HAP-1 (cell line): Measurements from ENCODE around the gene FAAP100.

Source experiments
- DNase-seq, 2 experiments: peaks; one replicate each; pipeline ENCODE4 v3.0.0-alpha.2; 2016 to 2020; ENCODE audit warnings: low spot score in 2 of 2
- H3K27me3 ChIP-seq: fragments of 250-450 bp; sonication (Bioruptor Pico); 2 replicates; pipeline ENCODE4 v1.5.1; 2020; ENCODE audit warnings: low read depth, mild to moderate bottlenecking, moderate library complexity
- H3K36me3 ChIP-seq: fragments of 250-450 bp; sonication (Bioruptor Pico); replicated peaks from 2 replicates; pipeline ENCODE4 v1.5.1; 2020; ENCODE audit warnings: mild to moderate bottlenecking
- H3K4me1 ChIP-seq: fragments of 250-450 bp; sonication (Bioruptor Pico); 2 replicates; pipeline ENCODE4 v1.5.1; 2020; ENCODE audit warnings: mild to moderate bottlenecking
- H3K4me3 ChIP-seq: fragments of 250-450 bp; sonication (Bioruptor Pico); 2 replicates; pipeline ENCODE4 v1.5.1; 2020; ENCODE audit warnings: mild to moderate bottlenecking, moderate library complexity
- H3K9me3 ChIP-seq: fragments of 250-450 bp; sonication (Bioruptor Pico); 2 replicates; pipeline ENCODE4 v1.5.1; 2020; ENCODE audit warnings: mild to moderate bottlenecking, moderate library complexity
- in situ Hi-C: fragments of 300-500 bp; cut with MboI; formaldehyde crosslinking; loops from 3 replicates; pipeline ENCODE4 v1.14.3; 2020; ENCODE audit warnings: low sequenced_read_pairs, inconsistent platforms, mixed read lengths

FAAP100 gene

GRCh38 chr17:81568416-81568815 is 16.3 kb upstream of the FAAP100 start:
- no peaks in the 10 kb centered on the region for H3K9me3 ChIP-seq
- H3K36me3 ChIP-seq: peaks cover 79% of the 10 kb centered on the region
- H3K4me1 ChIP-seq: no peaks in the 10 kb centered on the region
- H3K27me3 ChIP-seq: no peaks in the 10 kb centered on the region
- H3K4me3 ChIP-seq: no peak overlapping the region
- in situ Hi-C loops: no loop called here
- DNase-seq: no peak

DNA sequence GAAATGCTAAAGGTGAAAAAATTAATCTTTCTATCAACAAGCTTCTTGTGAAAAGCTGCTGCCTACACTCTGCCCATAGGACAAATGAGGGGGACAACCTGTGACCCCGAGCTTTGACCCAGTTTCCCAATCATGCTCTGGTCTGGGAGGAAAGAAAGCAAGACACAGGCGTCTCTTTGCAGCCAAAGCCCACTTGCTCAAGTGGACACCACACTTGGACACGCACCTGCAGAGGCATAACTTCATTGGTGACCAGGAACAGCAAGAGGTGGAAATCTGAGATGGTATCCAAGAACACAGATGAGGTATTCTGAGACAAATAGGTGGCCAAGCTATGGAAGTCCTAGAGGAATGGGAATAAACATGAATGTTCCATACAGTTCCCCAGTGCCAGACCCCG is 15.0 kb upstream of the FAAP100 start:
- Histone ChIP-seq H3K9me3 (no peaks in the 10 kb centered on the region), H3K27me3 (no peaks in the 10 kb centered on the region), H3K4me3 (no peak overlapping the region), H3K36me3 (peaks cover 83% of the 10 kb centered on the region), H3K4me1 (no peaks in the 10 kb centered on the region)
- in situ Hi-C loops: no loop called here
- no peak for DNase-seq

- in situ Hi-C loops: no loop called here
- no peak for DNase-seq
- H3K36me3 ChIP-seq: peaks cover 83% of the 10 kb centered on the region
- H3K27me3 ChIP-seq: no peaks in the 10 kb centered on the region
- no peaks in the 10 kb centered on the region for H3K4me1 ChIP-seq
- no peak overlapping the region for H3K4me3 ChIP-seq
- H3K9me3 ChIP-seq: no peaks in the 10 kb centered on the region
Observed at GRCh38 chr17:81566461-81567126, 14.4 kb upstream of the FAAP100 start.

- DNase-seq: no peak
- H3K4me3 ChIP-seq: no peak overlapping the region
- H3K36me3 ChIP-seq: peaks cover 82% of the 10 kb centered on the region
- H3K9me3 ChIP-seq: no peaks in the 10 kb centered on the region
- no peaks in the 10 kb centered on the region for H3K4me1 ChIP-seq
- in situ Hi-C loops: no loop called here
- no peaks in the 10 kb centered on the region for H3K27me3 ChIP-seq
Observed at GRCh38 chr17:81565231-81565630, 13.1 kb upstream of the FAAP100 start.

GRCh38 chr17:81564778-81565177 is 12.6 kb upstream of the FAAP100 start:
- Histone ChIP-seq H3K27me3 (no peaks in the 10 kb centered on the region), H3K9me3 (no peaks in the 10 kb centered on the region), H3K4me3 (no peak overlapping the region), H3K4me1 (no peaks in the 10 kb centered on the region), H3K36me3 (peaks cover 81% of the 10 kb centered on the region)
- no peak for DNase-seq
- in situ Hi-C loops: no loop called here

DNA sequence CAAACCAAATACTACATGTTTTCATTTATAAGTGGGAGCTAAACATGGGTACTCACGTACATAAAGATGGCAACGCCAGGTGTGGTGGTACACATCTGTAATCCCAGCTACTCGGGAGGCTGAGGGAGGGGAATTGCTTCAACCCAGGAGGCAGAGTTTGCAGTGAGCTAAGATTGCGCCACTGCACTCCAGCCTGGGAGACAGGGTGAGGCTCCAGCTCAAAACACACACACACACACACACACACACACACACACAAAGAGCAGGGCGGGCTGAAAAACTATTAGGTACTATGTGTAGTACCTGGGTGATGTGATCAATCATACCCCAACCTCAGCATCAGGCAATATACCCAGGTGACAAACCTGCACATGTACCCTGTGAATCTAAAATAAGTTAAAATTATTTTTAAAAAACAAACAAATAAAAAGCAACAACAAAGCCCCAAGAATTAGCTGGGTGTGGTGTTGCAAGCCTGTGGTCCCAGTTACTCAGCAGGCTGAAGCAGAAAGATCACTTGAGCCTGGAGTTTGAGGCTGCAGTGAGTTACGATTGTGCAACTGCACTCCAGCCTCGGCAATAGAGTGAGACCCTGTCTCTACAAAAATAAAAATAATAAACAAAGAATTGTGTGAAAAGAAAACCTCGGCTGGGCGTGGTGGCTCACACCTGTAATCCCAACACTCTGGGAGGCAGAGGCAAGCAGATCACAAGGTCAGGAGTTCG is 11.9 kb upstream of the FAAP100 start:
- H3K27me3 ChIP-seq: no peaks in the 10 kb centered on the region
- no peak overlapping the region for H3K4me3 ChIP-seq
- in situ Hi-C loops: no loop called here
- no peaks in the 10 kb centered on the region for H3K4me1 ChIP-seq
- peaks cover 78% of the 10 kb centered on the region for H3K36me3 ChIP-seq
- DNase-seq: no peak
- H3K9me3 ChIP-seq: no peaks in the 10 kb centered on the region

GRCh38 chr17:81561494-81561885 is 9.3 kb upstream of the FAAP100 start:
- in situ Hi-C loops: no loop called here
- Histone ChIP-seq H3K27me3 (no peaks in the 10 kb centered on the region), H3K4me3 (no peak overlapping the region), H3K4me1 (no peaks in the 10 kb centered on the region), H3K9me3 (no peaks in the 10 kb centered on the region), H3K36me3 (peaks cover 78% of the 10 kb centered on the region)
- DNase-seq: no peak

- Histone ChIP-seq H3K4me3 (no peak overlapping the region), H3K9me3 (no peaks in the 10 kb centered on the region), H3K27me3 (no peaks in the 10 kb centered on the region), H3K4me1 (no peaks in the 10 kb centered on the region), H3K36me3 (peaks cover 60% of the 10 kb centered on the region)
- in situ Hi-C loops: no loop called here
- peak in 1 of 2 experiments; percentile 14 for DNase-seq
Observed at GRCh38 chr17:81558941-81559806, 7.0 kb upstream of the FAAP100 start.

- in situ Hi-C loops: no loop called here
- Histone ChIP-seq H3K9me3 (no peaks in the 10 kb centered on the region), H3K4me1 (peaks cover 6% of the 10 kb centered on the region), H3K27me3 (no peaks in the 10 kb centered on the region), H3K4me3 (no peak overlapping the region), H3K36me3 (peaks cover 54% of the 10 kb centered on the region)
- no peak for DNase-seq
Observed at GRCh38 chr17:81558115-81558468, 5.9 kb upstream of the FAAP100 start.

- H3K4me3 ChIP-seq: no peak overlapping the region
- DNase-seq: no peak
- in situ Hi-C loops: no loop called here
- H3K4me1 ChIP-seq: peaks cover 6% of the 10 kb centered on the region
- H3K9me3 ChIP-seq: no peaks in the 10 kb centered on the region
- H3K36me3 ChIP-seq: peaks cover 53% of the 10 kb centered on the region
- no peaks in the 10 kb centered on the region for H3K27me3 ChIP-seq
Observed at GRCh38 chr17:81557276-81558114, 5.3 kb upstream of the FAAP100 start.

- H3K4me1 ChIP-seq: peaks cover 6% of the 10 kb centered on the region
- DNase-seq: no peak
- H3K4me3 ChIP-seq: no peak overlapping the region
- in situ Hi-C loops: no loop called here
- H3K27me3 ChIP-seq: no peaks in the 10 kb centered on the region
- peaks cover 47% of the 10 kb centered on the region for H3K36me3 ChIP-seq
- H3K9me3 ChIP-seq: no peaks in the 10 kb centered on the region
Observed at GRCh38 chr17:81556863-81557262, 4.7 kb upstream of the FAAP100 start.

DNA sequence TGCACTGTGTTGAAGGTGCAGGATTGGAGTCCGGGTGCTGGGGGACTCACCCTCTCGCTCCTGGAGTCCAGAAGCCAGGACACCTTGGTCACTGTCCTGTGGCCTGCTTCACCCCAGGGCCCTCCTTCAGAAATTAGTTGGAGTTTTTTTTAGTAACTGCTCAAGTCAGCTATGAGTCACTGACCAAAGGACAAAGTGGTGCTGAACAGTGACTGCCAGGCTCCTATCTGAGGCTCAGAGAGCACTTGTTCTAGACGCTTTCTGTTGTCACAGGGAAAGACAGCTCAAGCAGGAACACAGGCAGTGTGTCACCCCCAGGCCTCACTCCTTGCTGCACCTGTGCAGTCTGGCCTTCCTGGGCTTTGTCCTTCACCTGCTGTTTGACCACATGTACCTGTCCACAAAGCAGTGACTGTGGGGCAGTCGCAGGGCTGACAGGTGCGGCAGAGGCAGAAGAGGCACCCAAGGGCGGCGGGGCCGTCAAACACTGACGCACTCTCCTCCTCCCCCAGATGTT is 4.1 kb upstream of the FAAP100 start:
- peaks cover 43% of the 10 kb centered on the region for H3K36me3 ChIP-seq
- H3K4me3 ChIP-seq: no peak overlapping the region
- in situ Hi-C loops: no loop called here
- no peaks in the 10 kb centered on the region for H3K9me3 ChIP-seq
- peaks cover 6% of the 10 kb centered on the region for H3K4me1 ChIP-seq
- DNase-seq: no peak
- H3K27me3 ChIP-seq: no peaks in the 10 kb centered on the region

- peaks cover 42% of the 10 kb centered on the region for H3K36me3 ChIP-seq
- no peak for DNase-seq
- H3K4me3 ChIP-seq: peak overlapping the region; percentile 97
- H3K9me3 ChIP-seq: no peaks in the 10 kb centered on the region
- H3K4me1 ChIP-seq: peaks cover 6% of the 10 kb centered on the region
- no peaks in the 10 kb centered on the region for H3K27me3 ChIP-seq
- in situ Hi-C loops: no loop called here
Observed at GRCh38 chr17:81553616-81554181, 1.5 kb upstream of the FAAP100 start.
